ENCODE data around the gene CLCN4.

GRCh38 chrX:10125248-10125615, 31.5 kb upstream of the CLCN4 start:
- TF ChIP-seq CTCF (IDR thresholded peaks at IDR 0.05): no peak
- TF ChIP-seq EZH2 (IDR thresholded peaks at IDR 0.05; ENCODE audit: borderline replicate concordance, insufficient read depth, low read depth, low read length, poor library complexity, severe bottlenecking): no peak
